Vagina (tissue), 2 donors: Measurements from ENCODE around the gene KRTAP12-4.

Source experiments
- POLR2A ChIP-seq, 2 donors: fragments of 450-650 bp; IDR thresholded peaks; one replicate each; pipeline ENCODE4 v1.6.1; 2017; ENCODE audit warnings: antibody characterized with exemption in 2 of 2, mild to moderate bottlenecking in 2 of 2, moderate library complexity in 2 of 2
- TF ChIP-seq, protein P1 (sequence below), 3 experiments: fragments of 450-650 bp in 2 of 3; fragments of 200-600 bp in 1 of 3; sonication (generic) in 1 of 3; IDR thresholded peaks; one replicate each; pipeline ENCODE4 v1.5.1; 2017 to 2019; ENCODE audit warnings: antibody characterized with exemption in 3 of 3, mild to moderate bottlenecking in 2 of 3, moderate library complexity in 2 of 3

DNA sequence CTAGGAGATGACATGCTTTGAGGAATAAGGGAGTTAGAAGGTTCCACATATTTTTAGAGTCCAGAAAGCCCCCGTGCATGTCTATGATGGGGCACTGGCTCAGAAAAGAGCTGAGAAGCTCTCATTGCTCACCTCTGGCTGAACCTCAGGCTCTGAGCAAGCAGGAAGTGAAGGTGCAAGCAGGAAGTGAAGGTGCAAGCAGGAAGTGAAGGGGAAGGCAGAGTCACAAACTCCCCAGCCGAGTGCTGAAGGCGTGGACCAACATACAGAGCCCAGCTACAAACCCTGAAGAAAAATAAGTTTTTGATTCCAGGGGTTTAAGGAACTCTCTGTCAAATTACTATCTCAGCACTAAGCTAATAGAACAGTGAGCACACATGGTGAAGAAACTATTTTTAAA, 35.5 kb downstream of the KRTAP12-4 start:
- no peak for TF ChIP-seq POLR2A (IDR thresholded peaks at IDR 0.05)
- TF ChIP-seq, protein P1, sequence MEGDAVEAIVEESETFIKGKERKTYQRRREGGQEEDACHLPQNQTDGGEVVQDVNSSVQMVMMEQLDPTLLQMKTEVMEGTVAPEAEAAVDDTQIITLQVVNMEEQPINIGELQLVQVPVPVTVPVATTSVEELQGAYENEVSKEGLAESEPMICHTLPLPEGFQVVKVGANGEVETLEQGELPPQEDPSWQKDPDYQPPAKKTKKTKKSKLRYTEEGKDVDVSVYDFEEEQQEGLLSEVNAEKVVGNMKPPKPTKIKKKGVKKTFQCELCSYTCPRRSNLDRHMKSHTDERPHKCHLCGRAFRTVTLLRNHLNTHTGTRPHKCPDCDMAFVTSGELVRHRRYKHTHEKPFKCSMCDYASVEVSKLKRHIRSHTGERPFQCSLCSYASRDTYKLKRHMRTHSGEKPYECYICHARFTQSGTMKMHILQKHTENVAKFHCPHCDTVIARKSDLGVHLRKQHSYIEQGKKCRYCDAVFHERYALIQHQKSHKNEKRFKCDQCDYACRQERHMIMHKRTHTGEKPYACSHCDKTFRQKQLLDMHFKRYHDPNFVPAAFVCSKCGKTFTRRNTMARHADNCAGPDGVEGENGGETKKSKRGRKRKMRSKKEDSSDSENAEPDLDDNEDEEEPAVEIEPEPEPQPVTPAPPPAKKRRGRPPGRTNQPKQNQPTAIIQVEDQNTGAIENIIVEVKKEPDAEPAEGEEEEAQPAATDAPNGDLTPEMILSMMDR (IDR thresholded peaks at IDR 0.05), result no peak
